H1 (cell line): Measurements from ENCODE around the gene IFI30. TPM values are rescaled to one million over a fixed set of nuclear protein-coding genes. Genes with fewer than 3 reads are reported as not detected.

Experiments used
- CTCF ChIA-PET: fragments of 300-600 bp; sonication (Branson Sonifier 250); formaldehyde crosslinking; loops from one replicate; lab custom pipeline; 2021; ENCODE audit not compliant: partially characterized antibody; lab: Charles Lee
- POLR2A ChIA-PET: fragments of 300-600 bp; sonication (Branson Sonifier 250); formaldehyde crosslinking; loops from one replicate; lab custom pipeline; 2021; ENCODE audit warnings: inconsistent platforms; ENCODE audit not compliant: partially characterized antibody; lab: Charles Lee
- DNase-seq, 2 experiments: peaks; one replicate each; pipeline versions ENCODE4 v3.0.0 to v3.0.0-alpha.2; 2010 to 2022; ENCODE audit warnings: low spot score in 2 of 2, low read depth in 1 of 2, mixed read lengths in 1 of 2
- FAIRE-seq: peaks from 2 replicates; lab custom pipeline; 2011; peaks lifted over from hg19 to GRCh38; lab: Jason Lieb, UNC
- H2AFZ ChIP-seq: 2 replicates; pipeline ENCODE4 v1.8.1; 2012; ENCODE audit warnings: low read length, inconsistent platforms
- H2AK5ac ChIP-seq: 2 replicates; pipeline ENCODE4 v1.6.1; 2013; ENCODE audit warnings: low read depth, low read length
- H2BK120ac ChIP-seq: replicated peaks from 2 replicates; pipeline ENCODE3; 2013; ENCODE audit warnings: low read depth, low read length, inconsistent platforms
- H2BK12ac ChIP-seq: 2 replicates; pipeline ENCODE4 v1.6.1; 2013; ENCODE audit warnings: low read depth, low read length
- H2BK15ac ChIP-seq: 2 replicates; pipeline ENCODE4 v1.6.1; 2013; ENCODE audit warnings: low read length
- H2BK20ac ChIP-seq: 2 replicates; pipeline ENCODE4 v1.6.1; 2013; ENCODE audit warnings: low read length
- H2BK5ac ChIP-seq: 2 replicates; pipeline ENCODE4 v1.6.1; 2013; ENCODE audit warnings: low read depth, low read length
- H3K14ac ChIP-seq: 2 replicates; pipeline ENCODE4 v1.6.1; 2013; ENCODE audit warnings: inconsistent platforms; ENCODE audit not compliant: insufficient read length
- H3K18ac ChIP-seq: 2 replicates; pipeline ENCODE4 v1.6.1; 2013; ENCODE audit warnings: low read length; ENCODE audit errors: extremely low read depth
- H3K23ac ChIP-seq: 2 replicates; pipeline ENCODE4 v1.6.1; 2013; ENCODE audit warnings: inconsistent platforms; ENCODE audit not compliant: insufficient read length
- H3K23me2 ChIP-seq: 2 replicates; pipeline ENCODE4 v1.6.1; 2013; ENCODE audit warnings: low read depth, low read length
- H3K27ac ChIP-seq: 2 replicates; pipeline ENCODE4 v1.6.1; 2011; ENCODE audit warnings: low read depth, low read length, inconsistent platforms
- H3K27me3 ChIP-seq, 4 experiments: replicated peaks in 1 of 4; 1 replicate in 1 of 4; 2 replicates in 3 of 4; pipeline versions ENCODE4 v1.6.1 to v1.8.1; 2011 to 2013; ENCODE audit warnings: low read length in 3 of 4, mild to moderate bottlenecking in 3 of 4, inconsistent platforms in 2 of 4, mixed read lengths in 2 of 4, moderate library complexity in 1 of 4; ENCODE audit not compliant: control insufficient read depth in 3 of 4, insufficient read depth in 3 of 4; ENCODE audit errors: extremely low read depth in 1 of 4
- H3K36me3 ChIP-seq, 4 experiments: 2 replicates each; pipeline versions ENCODE4 v1.6.1 to v1.8.1; 2011 to 2013; ENCODE audit warnings: mild to moderate bottlenecking in 4 of 4, low read length in 3 of 4, moderate library complexity in 2 of 4, control low read depth in 1 of 4, inconsistent platforms in 1 of 4; ENCODE audit not compliant: insufficient read depth in 4 of 4, control insufficient read depth in 2 of 4
- H3K4ac ChIP-seq: replicated peaks from 2 replicates; pipeline ENCODE3; 2013; ENCODE audit warnings: low read length, low read depth, mixed read lengths, inconsistent platforms; ENCODE audit not compliant: insufficient read length
- H3K4me1 ChIP-seq, 4 experiments: replicated peaks in 1 of 4; 1 replicate in 1 of 4; 2 replicates in 3 of 4; pipeline versions ENCODE4 v1.6.1 to v1.8.1; 2011 to 2013; ENCODE audit warnings: low read length in 3 of 4, inconsistent platforms in 2 of 4, mixed read lengths in 1 of 4; ENCODE audit not compliant: insufficient read depth in 4 of 4, control insufficient read depth in 3 of 4
- H3K4me2 ChIP-seq, 2 experiments: 2 replicates each; pipeline versions ENCODE4 v1.6.1 to v1.8.1; 2011 to 2013; ENCODE audit warnings: low read depth in 2 of 2, low read length in 2 of 2, control low read depth in 1 of 2, inconsistent platforms in 1 of 2, mild to moderate bottlenecking in 1 of 2; ENCODE audit not compliant: insufficient read depth in 1 of 2
- H3K4me3 ChIP-seq, 4 experiments: fragments of 200-600, 300-600 bp in 1 of 4; sonication (generic), shearing (Covaris generic), sonication (Bioruptor Twin) in 1 of 4; 2 replicates each; pipeline versions ENCODE4 v1.5.1 to v1.8.1; 2011 to 2016; ENCODE audit warnings: low read length in 4 of 4, low read depth in 3 of 4, control low read depth in 2 of 4, inconsistent platforms in 2 of 4, mild to moderate bottlenecking in 2 of 4, mixed read lengths in 1 of 4, moderate library complexity in 1 of 4; ENCODE audit not compliant: insufficient read depth in 2 of 4; ENCODE audit errors: extremely low read depth in 1 of 4
- H3K56ac ChIP-seq: replicated peaks from 2 replicates; pipeline ENCODE3; 2013; ENCODE audit warnings: low read depth, mild to moderate bottlenecking, mixed read lengths, low read length, inconsistent platforms; ENCODE audit not compliant: insufficient read length
- H3K79me1 ChIP-seq: 2 replicates; pipeline ENCODE4 v1.6.1; 2013; ENCODE audit warnings: low read depth, low read length, control low read depth
- H3K79me2 ChIP-seq, 2 experiments: 2 replicates each; pipeline versions ENCODE4 v1.6.1 to v1.8.1; 2012 to 2013; ENCODE audit warnings: low read length in 2 of 2, mild to moderate bottlenecking in 2 of 2, inconsistent platforms in 1 of 2; ENCODE audit not compliant: insufficient read depth in 2 of 2, control insufficient read depth in 1 of 2
- H3K9ac ChIP-seq, 4 experiments: replicated peaks in 1 of 4; 1 replicate in 1 of 4; 2 replicates in 3 of 4; pipeline versions ENCODE4 v1.6.1 to v1.8.1; 2011 to 2013; ENCODE audit warnings: low read depth in 3 of 4, low read length in 3 of 4, control low read depth in 2 of 4, mild to moderate bottlenecking in 2 of 4, moderate library complexity in 2 of 4, inconsistent platforms in 1 of 4; ENCODE audit errors: extremely low read depth in 1 of 4
- H3K9me3 ChIP-seq, 2 experiments: 2 replicates each; pipeline versions ENCODE4 v1.6.1 to v1.8.1; 2012 to 2013; ENCODE audit warnings: mild to moderate bottlenecking in 2 of 2, moderate library complexity in 2 of 2, control low read depth in 1 of 2, inconsistent platforms in 1 of 2, low read depth in 1 of 2, low read length in 1 of 2, mixed read lengths in 1 of 2; ENCODE audit not compliant: insufficient read depth in 2 of 2
- H4K20me1 ChIP-seq, 2 experiments: replicated peaks in 1 of 2; 2 replicates each; pipeline versions ENCODE3 to v1.8.1; 2011 to 2013; ENCODE audit warnings: inconsistent platforms in 2 of 2, low read length in 2 of 2, mild to moderate bottlenecking in 1 of 2; ENCODE audit not compliant: insufficient read depth in 2 of 2, control insufficient read depth in 1 of 2
- H4K5ac ChIP-seq: 2 replicates; pipeline ENCODE4 v1.6.1; 2013; ENCODE audit warnings: low read length, low read depth, mixed read lengths, inconsistent platforms; ENCODE audit not compliant: insufficient read length
- H4K8ac ChIP-seq: 2 replicates; pipeline ENCODE4 v1.8.0; 2013; ENCODE audit warnings: mild to moderate bottlenecking, moderate library complexity, low read length, inconsistent platforms; ENCODE audit not compliant: insufficient read depth; ENCODE audit errors: extremely low read depth
- H4K91ac ChIP-seq: replicated peaks from 2 replicates; pipeline ENCODE3; 2013; ENCODE audit warnings: low read length, mixed read lengths, inconsistent platforms; ENCODE audit not compliant: insufficient read length
- BRCA1 ChIP-seq: IDR thresholded peaks from 2 replicates; pipeline ENCODE4 v1.6.1; 2012; ENCODE audit warnings: low read depth, low read length, improper control_type of control experiment
- CBX8 ChIP-seq: fragments of 300-800, 300-1000 bp; sonication (generic); IDR thresholded peaks from 2 replicates; pipeline ENCODE4 v1.7.1; 2016; ENCODE audit warnings: low read depth, low read length, borderline replicate concordance
- CEBPB ChIP-seq: IDR thresholded peaks from 2 replicates; pipeline ENCODE4 v1.6.1; 2012; ENCODE audit warnings: low read depth, low read length
- CHD1 ChIP-seq: IDR thresholded peaks from 2 replicates; pipeline ENCODE4 v1.6.1; 2012; ENCODE audit warnings: low read depth, low read length, improper control_type of control experiment
- EP300 ChIP-seq, 2 experiments: IDR thresholded peaks; 1 replicate in 1 of 2; 2 replicates in 1 of 2; pipeline ENCODE4 v1.6.1; 2011 to 2012; ENCODE audit warnings: low read depth in 2 of 2, low read length in 2 of 2, mild to moderate bottlenecking in 2 of 2, borderline replicate concordance in 1 of 2, inconsistent platforms in 1 of 2, moderate library complexity in 1 of 2
- EZH2 ChIP-seq: fragments of 200-600 bp; sonication (generic); IDR thresholded peaks from 2 replicates; pipeline ENCODE4 v1.7.1; 2012; ENCODE audit warnings: low read depth, mild to moderate bottlenecking, moderate library complexity, low read length, inconsistent platforms; ENCODE audit not compliant: severe bottlenecking
- GTF2F1 ChIP-seq: IDR thresholded peaks from 2 replicates; pipeline ENCODE4 v1.6.1; 2012; ENCODE audit warnings: low read depth, low read length, improper control_type of control experiment, borderline replicate concordance
- HDAC6 ChIP-seq: IDR thresholded peaks from one replicate; pipeline ENCODE4 v1.7.1; 2012; ENCODE audit warnings: low read depth, mild to moderate bottlenecking, inconsistent platforms, low read length, moderate library complexity
- MAFK ChIP-seq: IDR thresholded peaks from 2 replicates; pipeline ENCODE4 v1.6.1; 2012; ENCODE audit warnings: low read depth, mild to moderate bottlenecking, improper control_type of control experiment, low read length
- RBBP5 ChIP-seq: IDR thresholded peaks from 2 replicates; pipeline ENCODE4 v1.7.1; 2012; ENCODE audit warnings: low read depth, mild to moderate bottlenecking, inconsistent platforms, low read length, moderate library complexity, borderline replicate concordance
- TCF12 ChIP-seq: IDR thresholded peaks from 2 replicates; pipeline ENCODE4 v1.6.1; 2011; ENCODE audit warnings: low read depth, mild to moderate bottlenecking, low read length
- WGBS, 2 experiments: shearing (Covaris generic) in 1 of 2; methylation state at CpG; one replicate each; pipeline versions ENCODE4 v1.1.6 to v1.1.7; 2013 to 2015; ENCODE audit warnings: low lambda C conversion rate in 2 of 2, mixed read lengths in 2 of 2, inconsistent platforms in 1 of 2, low coverage in 1 of 2, missing lambda C conversion rate in 1 of 2; ENCODE audit not compliant: insufficient replicate concordance in 2 of 2, insufficient coverage in 1 of 2, insufficient read length in 1 of 2; ENCODE audit errors: extremely low coverage in 1 of 2, missing lambda C conversion rate in 1 of 2; 5-methylcytosine and 5-hydroxymethylcytosine counted together
- polyA plus RNA-seq, 7 experiments: library from polyadenylated mRNA; depleted of rRNA in 3 of 7; stranded (reverse) in 5 of 7; unstranded in 2 of 7; fragments of >200 nt in 5 of 7; fragments of 200-250 nt in 2 of 7; gene quantifications; 1 replicate in 5 of 7; 2 replicates in 1 of 7; 4 replicates in 1 of 7; pipeline versions ENCODE4 v1.2.1 to v1.2.3, GENCODE V29; 2011 to 2013; ENCODE audit warnings: missing spikeins in 2 of 7, mixed read lengths in 2 of 7
- total RNA-seq: library from RNA; stranded (reverse); fragmentation: NEBNext Ultra II Directional; extraction: Animal tissue kit (Norgen Biotek cat#: 25700); gene quantifications from 2 replicates; pipeline ENCODE4 v1.2.1, GENCODE V29; 2021
- TF ChIP-seq, protein P1 (sequence below): IDR thresholded peaks from 2 replicates; pipeline ENCODE4 v1.6.1; 2011; ENCODE audit warnings: low read depth, mild to moderate bottlenecking, low read length; ENCODE audit not compliant: insufficient read depth
- TF ChIP-seq, protein P2 (sequence below): IDR thresholded peaks from 2 replicates; pipeline ENCODE4 v1.6.1; 2012; ENCODE audit warnings: inconsistent platforms

Gene IFI30
- total and polyA plus RNA-seq, 2 of the 8 experiments (the other 6 are each of a cell fraction or from before 2014, with no cell fraction given), result 28.9 to 62.4 TPM

DNA sequence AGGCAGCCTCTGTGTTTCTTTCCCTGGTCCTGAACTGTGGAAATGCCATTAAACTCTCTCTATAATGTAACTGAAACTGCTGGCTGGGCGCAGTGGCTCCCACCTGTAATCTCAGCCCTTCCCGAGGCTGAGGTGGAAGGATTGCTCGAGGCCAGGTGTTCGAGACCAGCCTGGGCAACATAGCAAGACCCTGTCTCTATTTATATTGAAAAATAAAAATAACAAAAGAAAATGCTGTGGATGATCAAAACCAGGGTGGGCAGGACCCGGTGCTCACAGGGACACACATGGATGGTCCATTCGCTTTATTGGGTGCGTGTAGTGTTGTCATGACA, 22.9 kb downstream of the IFI30 start:
- no peak overlapping the region for H3K23ac ChIP-seq
- H2BK5ac ChIP-seq, result no peak overlapping the region
- H3K36me3 ChIP-seq, result peaks cover 11 to 26% (median 12%) of the 10 kb centered on the region in 4 experiments; a peak in 7 of 8 replicates
- no peak overlapping the region for H3K14ac ChIP-seq
- H3K27ac ChIP-seq, result no peak overlapping the region
- 84% methylated on average over 7 of the region's 7 CpGs; no CpG with 5 or more reads in 1 of the 2 experiments for WGBS, 2 experiments
- H2BK120ac ChIP-seq, result no peak overlapping the region
- DNase-seq (no peak), FAIRE-seq (no peak)
- ChIA-PET POLR2A (interaction anchor here (0.9 to 5.8 kb wide), 3 partner anchors 9 to 84 kb away, joined by 3 to 38 read pairs (median 5); partner anchors contain the start of gene JUND), CTCF (interaction anchor here (2.3 kb wide), 1 partner anchor 57 kb away, joined by 12 read pairs; a partner anchor contains a TSS)
- H3K4me1 ChIP-seq, result peaks cover 5 to 12% (median 8%) of the 10 kb centered on the region in 4 experiments
- H3K79me1 ChIP-seq, result peaks cover 6% of the 10 kb centered on the region; the same call in 1 of the 2 replicates
- H3K4me3 ChIP-seq, result no peak overlapping the region
- H3K18ac ChIP-seq, result no peak overlapping the region
- no peak overlapping the region for H2BK12ac ChIP-seq
- peaks cover 10% of the 10 kb centered on the region for H3K23me2 ChIP-seq
- H3K9me3 ChIP-seq, result no peaks in the 10 kb centered on the region
- no peak overlapping the region for H2AK5ac ChIP-seq
- H2BK15ac ChIP-seq, result no peak overlapping the region
- H4K5ac ChIP-seq, result no peak overlapping the region
- no peaks in the 10 kb centered on the region for H3K27me3 ChIP-seq
- H3K56ac ChIP-seq, result no peak overlapping the region
- H4K20me1 ChIP-seq, result peaks cover 3 to 22% of the 10 kb centered on the region in 2 experiments
- no peak overlapping the region for H3K4me2 ChIP-seq
- no peak overlapping the region for H3K9ac ChIP-seq
- no peak overlapping the region for H2BK20ac ChIP-seq
- no peak overlapping the region for H4K8ac ChIP-seq
- H4K91ac ChIP-seq, result no peak overlapping the region
- peaks cover 0 to 4% of the 10 kb centered on the region in 2 experiments; a peak in 1 of 4 replicates for H3K79me2 ChIP-seq
- no peak overlapping the region for H2AFZ ChIP-seq
- no peak overlapping the region for H3K4ac ChIP-seq
- TF ChIP-seq BRCA1 (no peak), CHD1 (no peak), RBBP5 (no peak), TCF12 (no peak), MAFK (no peak), EP300 (IDR thresholded peaks at IDR 0.05; ENCODE audit: borderline replicate concordance in 1 of 2, low read depth in 2 of 2, low read length in 2 of 2) (no peak), CEBPB (no peak), HDAC6 (no peak), GTF2F1 (no peak), CBX8 (no peak), EZH2 (no peak)
- TF ChIP-seq, protein P1, sequence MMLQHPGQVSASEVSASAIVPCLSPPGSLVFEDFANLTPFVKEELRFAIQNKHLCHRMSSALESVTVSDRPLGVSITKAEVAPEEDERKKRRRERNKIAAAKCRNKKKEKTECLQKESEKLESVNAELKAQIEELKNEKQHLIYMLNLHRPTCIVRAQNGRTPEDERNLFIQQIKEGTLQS, result no peak
- TF ChIP-seq, protein P2, sequence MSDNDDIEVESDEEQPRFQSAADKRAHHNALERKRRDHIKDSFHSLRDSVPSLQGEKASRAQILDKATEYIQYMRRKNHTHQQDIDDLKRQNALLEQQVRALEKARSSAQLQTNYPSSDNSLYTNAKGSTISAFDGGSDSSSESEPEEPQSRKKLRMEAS, result no peak
